ENCODE results near the gene MRPS5. TPM values are rescaled to one million over a fixed set of nuclear protein-coding genes. Genes with fewer than 3 reads are reported as not detected.

The MRPS5 gene
- total RNA-seq, 1 donor from 2014 or later, result 55.0 TPM

- no peak for DNase-seq (ENCODE audit: extremely low spot score in 2 of 2)
- Histone ChIP-seq H3K27ac (no peak overlapping the region), H3K27me3 (no peaks in the 10 kb centered on the region), H3K4me1 (no peaks in the 10 kb centered on the region), H3K9me3 (no peaks in the 10 kb centered on the region), H3K36me3 (no peaks in the 10 kb centered on the region), H3K4me3 (no peak overlapping the region)
- no peak for TF ChIP-seq POLR2AphosphoS5 (IDR thresholded peaks at IDR 0.05; ENCODE audit: insufficient read depth in 1 of 2, low read depth in 1 of 2)
- TF ChIP-seq CTCF (IDR thresholded peaks at IDR 0.05), result no peak
- TF ChIP-seq POLR2A (IDR thresholded peaks at IDR 0.05), result no peak
- intact Hi-C loops (cut with DNase I), result no loop called here
Measured at GRCh38 chr2:95051626-95052025, 70.0 kb downstream of the MRPS5 start.

- intact Hi-C loops (cut with DNase I), result no loop called here
- H3K36me3 ChIP-seq, result no peaks in the 10 kb centered on the region
- H3K4me1 ChIP-seq, result no peaks in the 10 kb centered on the region
- H3K9me3 ChIP-seq, result no peaks in the 10 kb centered on the region
- TF ChIP-seq POLR2A (IDR thresholded peaks at IDR 0.05), result no peak
- no peak for TF ChIP-seq POLR2AphosphoS5 (IDR thresholded peaks at IDR 0.05; ENCODE audit: insufficient read depth in 1 of 2, low read depth in 1 of 2)
- no peak for TF ChIP-seq CTCF (IDR thresholded peaks at IDR 0.05)
- no peak overlapping the region for H3K27ac ChIP-seq
- H3K27me3 ChIP-seq, result no peaks in the 10 kb centered on the region
- H3K4me3 ChIP-seq, result no peak overlapping the region
- DNase-seq (ENCODE audit: extremely low spot score in 2 of 2), result no peak
Measured at GRCh38 chr2:95050385-95051300, 71.0 kb downstream of the MRPS5 start.

GRCh38 chr2:95049961-95050360 lies 71.6 kb downstream of the MRPS5 start:
- no peaks in the 10 kb centered on the region for H3K36me3 ChIP-seq
- TF ChIP-seq CTCF (IDR thresholded peaks at IDR 0.05) (no peak), POLR2AphosphoS5 (IDR thresholded peaks at IDR 0.05; ENCODE audit: insufficient read depth in 1 of 2, low read depth in 1 of 2) (no peak), POLR2A (IDR thresholded peaks at IDR 0.05) (no peak)
- no peaks in the 10 kb centered on the region for H3K9me3 ChIP-seq
- DNase-seq (ENCODE audit: extremely low spot score in 2 of 2), result no peak
- no peak overlapping the region for H3K27ac ChIP-seq
- no peaks in the 10 kb centered on the region for H3K4me1 ChIP-seq
- intact Hi-C loops (cut with DNase I), result no loop called here
- no peak overlapping the region for H3K4me3 ChIP-seq
- no peaks in the 10 kb centered on the region for H3K27me3 ChIP-seq

- DNase-seq (ENCODE audit: extremely low spot score in 2 of 2), result no peak
- Histone ChIP-seq H3K4me1 (no peaks in the 10 kb centered on the region), H3K27me3 (no peaks in the 10 kb centered on the region), H3K36me3 (no peaks in the 10 kb centered on the region), H3K9me3 (no peaks in the 10 kb centered on the region), H3K4me3 (no peak overlapping the region), H3K27ac (no peak overlapping the region)
- TF ChIP-seq CTCF (IDR thresholded peaks at IDR 0.05), result no peak
- no peak for TF ChIP-seq POLR2AphosphoS5 (IDR thresholded peaks at IDR 0.05; ENCODE audit: insufficient read depth in 1 of 2, low read depth in 1 of 2)
- no peak for TF ChIP-seq POLR2A (IDR thresholded peaks at IDR 0.05)
- intact Hi-C loops (cut with DNase I), result no loop called here
Measured at GRCh38 chr2:95049683-95049955, 72.0 kb downstream of the MRPS5 start.

All from vagina (tissue), 2 donors.